Activated naive CD4-positive, alpha-beta T cell treated with anti-CD3 and anti-CD28 coated beads for 36 hours (primary cell): ENCODE data around the gene HDAC8. TPM values are rescaled to one million over a fixed set of nuclear protein-coding genes. Genes with fewer than 3 reads are reported as not detected.
"Not testable (repeated sequence)": the region's sequence is repeated elsewhere in the genome, so short reads cannot be mapped to it uniquely, and the experiment has no call there.

Experiments used
- CTCF ChIA-PET: fragments of 350-600 bp; sonication (Branson Sonifier 250); formaldehyde crosslinking; loops from one replicate; lab custom pipeline; 2021; ENCODE audit warnings: antibody characterized with exemption; lab: Charles Lee
- DNase-seq: peaks from one replicate; pipeline ENCODE4 v3.0.0-alpha.2; 2020
- H3K27ac Mint-ChIP-seq: one replicate; pipeline ENCODE4 v1.8.0; 2021; ENCODE audit warnings: mild to moderate bottlenecking, mixed read lengths
- H3K27me3 Mint-ChIP-seq: one replicate; pipeline ENCODE4 v1.8.0; 2021; ENCODE audit warnings: low read depth, mixed read lengths
- H3K36me3 Mint-ChIP-seq: one replicate; pipeline ENCODE4 v1.8.0; 2021; ENCODE audit warnings: low read depth, mixed read lengths
- H3K4me1 Mint-ChIP-seq: one replicate; pipeline ENCODE4 v1.8.0; 2021; ENCODE audit warnings: low read depth, mixed read lengths
- H3K4me3 Mint-ChIP-seq: one replicate; pipeline ENCODE4 v1.8.0; 2021; ENCODE audit warnings: mild to moderate bottlenecking, moderate library complexity, mixed read lengths
- H3K9me3 Mint-ChIP-seq: one replicate; pipeline ENCODE4 v1.8.0; 2021; ENCODE audit warnings: mixed read lengths
- intact Hi-C: fragments of 100-400 bp; cut with micrococcal nuclease; formaldehyde crosslinking; loops from one replicate; pipeline ENCODE4 v1.15.1; 2023
- total RNA-seq, 2 experiments: library from RNA; stranded (reverse); gene quantifications; one replicate each; pipeline ENCODE4 v1.2.3, GENCODE V29; 2021

The HDAC8 gene
- 10 to 100 TPM; 14.8 to 16.8 TPM for total RNA-seq

GRCh38 chrX:72572248-72573157, at the start of gene HDAC8:
HDAC8 (minus strand) TSS chrX:72572843; CDS start chrX:72572761, 82 bp downstream.
- H3K27ac Mint-ChIP-seq: peak within 1 kb of the TSS; percentile 91
- peak; percentile 66 for DNase-seq
- no peaks in the 10 kb centered on the region for H3K9me3 Mint-ChIP-seq
- intact Hi-C loops: loop anchor here (1.0 kb wide), 3 partner anchors 49 to 391 kb away; partner anchors contain the start of genes PHKA1 and PIN4
- H3K4me3 Mint-ChIP-seq: peak within 1 kb of the TSS; percentile 97
- H3K27me3 Mint-ChIP-seq: no peaks in the 10 kb centered on the region
- H3K36me3 Mint-ChIP-seq: peaks cover 9% of the 10 kb centered on the region
- H3K4me1 Mint-ChIP-seq: peaks cover 7% of the 10 kb centered on the region
- CTCF ChIA-PET: no interaction called here

- H3K36me3 Mint-ChIP-seq: peaks cover 10% of the 10 kb centered on the region
- peak overlapping the region; percentile 90 for H3K27ac Mint-ChIP-seq
- intact Hi-C loops: loop anchor here (1.0 to 10.0 kb wide), 11 partner anchors 18 to 1670 kb away; partner anchors contain the start of genes CITED1, CXCR3, HDAC8 and IL2RG
- CTCF ChIA-PET: no interaction called here
- peaks cover 9% of the 10 kb centered on the region for H3K27me3 Mint-ChIP-seq
- DNase-seq: peak; percentile 7
- H3K9me3 Mint-ChIP-seq: peaks cover 2% of the 10 kb centered on the region
- H3K4me1 Mint-ChIP-seq: peaks cover 21% of the 10 kb centered on the region
- H3K4me3 Mint-ChIP-seq: no peak overlapping the region
These were observed 49.2 kb upstream of the HDAC8 start for GRCh38 chrX:72621625-72622485.

- CTCF ChIA-PET: no interaction called here
- Mint-ChIP-seq H3K36me3 (peaks cover 10% of the 10 kb centered on the region), H3K4me3 (no peak overlapping the region), H3K9me3 (peaks cover 2% of the 10 kb centered on the region), H3K27me3 (peaks cover 9% of the 10 kb centered on the region), H3K27ac (peak overlapping the region; percentile 90), H3K4me1 (peaks cover 21% of the 10 kb centered on the region)
- intact Hi-C loops: loop anchor here (1.0 to 10.0 kb wide), 11 partner anchors 17 to 1671 kb away; partner anchors contain the start of genes CITED1, CXCR3, HDAC8 and IL2RG
- no peak for DNase-seq
These were observed 48.5 kb upstream of the HDAC8 start for GRCh38 chrX:72621163-72621562.

- Mint-ChIP-seq H3K9me3 (peaks cover 2% of the 10 kb centered on the region), H3K36me3 (peaks cover 9% of the 10 kb centered on the region), H3K4me3 (no peak overlapping the region), H3K4me1 (peaks cover 21% of the 10 kb centered on the region), H3K27me3 (peaks cover 12% of the 10 kb centered on the region), H3K27ac (peak overlapping the region; percentile 90)
- CTCF ChIA-PET: no interaction called here
- intact Hi-C loops: loop anchor here (1.0 to 10.0 kb wide), 11 partner anchors 16 to 1672 kb away; partner anchors contain the start of genes CITED1, CXCR3, HDAC8 and IL2RG
- peak; percentile 64 for DNase-seq
These were observed 48.0 kb upstream of the HDAC8 start for GRCh38 chrX:72620550-72621145.

- Mint-ChIP-seq H3K36me3 (peaks cover 13% of the 10 kb centered on the region), H3K9me3 (no peaks in the 10 kb centered on the region), H3K4me3 (no peak overlapping the region), H3K4me1 (no peaks in the 10 kb centered on the region), H3K27ac (no peak overlapping the region), H3K27me3 (peaks cover 1% of the 10 kb centered on the region)
- intact Hi-C loops: no loop called here
- DNase-seq: no peak
- CTCF ChIA-PET: no interaction called here
These were observed 36.7 kb upstream of the HDAC8 start for GRCh38 chrX:72609313-72609712.

- Mint-ChIP-seq H3K9me3 (no peaks in the 10 kb centered on the region), H3K27ac (no peak overlapping the region), H3K4me3 (no peak overlapping the region), H3K4me1 (peaks cover 2% of the 10 kb centered on the region), H3K36me3 (peaks cover 11% of the 10 kb centered on the region), H3K27me3 (no peaks in the 10 kb centered on the region)
- intact Hi-C loops: loop anchor here (1.0 kb wide), 1 partner anchor 17 kb away; no protein-coding TSS in a partner anchor
- DNase-seq: no peak
- CTCF ChIA-PET: no interaction called here
These were observed 32.1 kb upstream of the HDAC8 start for GRCh38 chrX:72604705-72605104.

GRCh38 chrX:72604112-72604511, 31.5 kb upstream of the HDAC8 start:
- CTCF ChIA-PET: no interaction called here

GRCh38 chrX:72591038-72591437, 18.4 kb upstream of the HDAC8 start:
- H3K36me3 Mint-ChIP-seq, H3K27ac Mint-ChIP-seq, H3K4me3 Mint-ChIP-seq, H3K4me1 Mint-ChIP-seq, DNase-seq, intact Hi-C loops, H3K9me3 Mint-ChIP-seq, CTCF ChIA-PET, H3K27me3 Mint-ChIP-seq: not testable (repeated sequence)

More at GRCh38 chrX:72604112-72604511, 31.5 kb upstream of the HDAC8 start:
- DNase-seq: no peak
- Mint-ChIP-seq H3K4me1 (peaks cover 2% of the 10 kb centered on the region), H3K4me3 (no peak overlapping the region), H3K9me3 (no peaks in the 10 kb centered on the region), H3K27ac (no peak overlapping the region), H3K36me3 (peaks cover 9% of the 10 kb centered on the region), H3K27me3 (no peaks in the 10 kb centered on the region)
- intact Hi-C loops: loop anchor here (1.0 kb wide), 1 partner anchor 17 kb away; no protein-coding TSS in a partner anchor

GRCh38 chrX:72584163-72584562, 11.5 kb upstream of the HDAC8 start:
- Mint-ChIP-seq H3K27ac (no peak overlapping the region), H3K27me3 (peaks cover 3% of the 10 kb centered on the region), H3K4me3 (no peak overlapping the region), H3K4me1 (no peaks in the 10 kb centered on the region), H3K36me3 (peaks cover 5% of the 10 kb centered on the region), H3K9me3 (no peaks in the 10 kb centered on the region)
- CTCF ChIA-PET: no interaction called here
- intact Hi-C loops: no loop called here
- DNase-seq: no peak

GRCh38 chrX:72576141-72576894, 3.7 kb upstream of the HDAC8 start:
- peaks cover under 1% of the 10 kb centered on the region for H3K36me3 Mint-ChIP-seq
- DNase-seq: no peak
- H3K9me3 Mint-ChIP-seq: no peaks in the 10 kb centered on the region
- no peak overlapping the region for H3K4me3 Mint-ChIP-seq
- CTCF ChIA-PET: no interaction called here
- H3K27ac Mint-ChIP-seq: no peak overlapping the region
- no peaks in the 10 kb centered on the region for H3K27me3 Mint-ChIP-seq
- intact Hi-C loops: no loop called here
- peaks cover 4% of the 10 kb centered on the region for H3K4me1 Mint-ChIP-seq

- CTCF ChIA-PET: no interaction called here
- Mint-ChIP-seq H3K4me1 (peaks cover 7% of the 10 kb centered on the region), H3K27me3 (no peaks in the 10 kb centered on the region), H3K36me3 (peaks cover 9% of the 10 kb centered on the region), H3K9me3 (no peaks in the 10 kb centered on the region), H3K27ac (no peak overlapping the region), H3K4me3 (peak overlapping the region; percentile 97)
- intact Hi-C loops: loop anchor here (1.0 kb wide), 1 partner anchor 392 kb away; the partner anchor contains the start of gene PIN4
- no peak for DNase-seq
These were observed 492 bp upstream of the HDAC8 start for GRCh38 chrX:72573158-72573511.
